ENCODE measurements around the gene HSD3B7. TPM values are rescaled to one million over a fixed set of nuclear protein-coding genes. Genes with fewer than 3 reads are reported as not detected.
"Not testable (repeated sequence)": the region's sequence is repeated elsewhere in the genome, so short reads cannot be mapped to it uniquely, and the experiment has no call there.

The HSD3B7 gene
- total RNA-seq, 2 experiments from 2014 or later, result 2.4 to 3.3 TPM

DNA sequence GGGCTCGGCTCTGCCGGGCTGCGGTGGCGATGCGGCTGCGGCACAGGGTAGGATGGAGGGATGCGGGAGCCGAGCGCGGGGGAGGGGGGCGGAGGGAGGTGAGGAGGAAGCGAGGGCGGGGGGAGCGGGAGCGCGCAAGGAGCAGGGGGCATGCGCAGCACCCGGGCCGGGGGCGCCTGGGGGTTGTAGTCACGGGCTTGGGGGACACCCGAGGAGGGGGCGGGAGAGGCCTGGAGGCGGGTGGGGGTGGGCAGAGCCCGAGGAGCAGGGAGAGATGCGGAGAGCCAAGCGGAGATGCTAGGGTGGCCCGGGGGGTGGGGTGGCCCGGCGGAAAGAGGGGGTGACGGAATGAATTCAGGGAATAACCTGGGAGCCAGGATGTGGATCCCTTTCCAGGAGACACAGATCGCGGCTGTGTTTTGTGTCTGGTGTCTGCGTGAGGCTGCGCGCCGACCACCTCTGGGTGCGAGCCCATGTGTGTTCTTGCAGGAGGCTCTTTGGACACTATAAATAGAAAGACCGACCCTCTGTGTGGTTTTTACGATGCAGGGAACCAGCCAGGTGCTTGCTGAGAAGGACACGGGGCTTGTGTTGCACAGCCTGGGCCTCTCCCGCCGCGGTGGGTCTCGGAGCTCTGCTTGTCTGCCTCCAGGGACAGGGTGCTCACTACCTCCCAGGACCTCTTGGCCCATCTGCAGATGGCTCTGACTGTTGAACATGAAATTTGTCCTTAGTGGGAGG, 25.7 kb downstream of the HSD3B7 start, which contains the start of gene STX1B:
Gene STX1B, minus strand, starts transcription at position 54 of the 741 bp plus-strand sequence. CDS start 242 bp downstream, outside the sequence.
- Histone ChIP-seq H2AFZ (ENCODE audit: low read length) (no peak within 1 kb of the TSS), H3K4me3 (ENCODE audit: low read depth, low read length, poor library complexity, severe bottlenecking) (no peak within 1 kb of the TSS), H3K36me3 (ENCODE audit: insufficient read depth, low read length) (no peaks in the 10 kb centered on the region), H3K79me2 (ENCODE audit: insufficient read depth, low read depth, low read length) (no peaks in the 10 kb centered on the region), H3K4me2 (ENCODE audit: low read length) (no peak within 1 kb of the TSS), H3K27ac (ENCODE audit: low read depth, low read length, poor library complexity, severe bottlenecking) (no peak within 1 kb of the TSS), H4K20me1 (ENCODE audit: insufficient read depth, low read length) (no peaks in the 10 kb centered on the region), H3K9me3 (ENCODE audit: low read length) (no peaks in the 10 kb centered on the region), H3K9me2 (ENCODE audit: insufficient read depth, low read length) (no peaks in the 10 kb centered on the region), H3K4me1 (ENCODE audit: insufficient read depth, low read length, poor library complexity, severe bottlenecking) (no peaks in the 10 kb centered on the region)
- CTCF ChIA-PET (ENCODE audit: unreplicated experiment), result no interaction called here
- DNase-seq (ENCODE audit: low spot score), result no peak
- POLR2A ChIA-PET, result no interaction called here
- no TSS peak for BruUV-seq (replicated peaks)
- intact Hi-C loops (cut with micrococcal nuclease; ENCODE audit: unreplicated experiment), result no loop called here
- TF ChIP-seq EZH2phosphoT487 (IDR thresholded peaks at IDR 0.05; ENCODE audit: borderline replicate concordance, low read depth, low read length), result no peak
- TF ChIP-seq, protein P1, sequence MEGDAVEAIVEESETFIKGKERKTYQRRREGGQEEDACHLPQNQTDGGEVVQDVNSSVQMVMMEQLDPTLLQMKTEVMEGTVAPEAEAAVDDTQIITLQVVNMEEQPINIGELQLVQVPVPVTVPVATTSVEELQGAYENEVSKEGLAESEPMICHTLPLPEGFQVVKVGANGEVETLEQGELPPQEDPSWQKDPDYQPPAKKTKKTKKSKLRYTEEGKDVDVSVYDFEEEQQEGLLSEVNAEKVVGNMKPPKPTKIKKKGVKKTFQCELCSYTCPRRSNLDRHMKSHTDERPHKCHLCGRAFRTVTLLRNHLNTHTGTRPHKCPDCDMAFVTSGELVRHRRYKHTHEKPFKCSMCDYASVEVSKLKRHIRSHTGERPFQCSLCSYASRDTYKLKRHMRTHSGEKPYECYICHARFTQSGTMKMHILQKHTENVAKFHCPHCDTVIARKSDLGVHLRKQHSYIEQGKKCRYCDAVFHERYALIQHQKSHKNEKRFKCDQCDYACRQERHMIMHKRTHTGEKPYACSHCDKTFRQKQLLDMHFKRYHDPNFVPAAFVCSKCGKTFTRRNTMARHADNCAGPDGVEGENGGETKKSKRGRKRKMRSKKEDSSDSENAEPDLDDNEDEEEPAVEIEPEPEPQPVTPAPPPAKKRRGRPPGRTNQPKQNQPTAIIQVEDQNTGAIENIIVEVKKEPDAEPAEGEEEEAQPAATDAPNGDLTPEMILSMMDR (conservative IDR thresholded peaks at IDR 0.05; ENCODE audit: low read length), result no peak

DNA sequence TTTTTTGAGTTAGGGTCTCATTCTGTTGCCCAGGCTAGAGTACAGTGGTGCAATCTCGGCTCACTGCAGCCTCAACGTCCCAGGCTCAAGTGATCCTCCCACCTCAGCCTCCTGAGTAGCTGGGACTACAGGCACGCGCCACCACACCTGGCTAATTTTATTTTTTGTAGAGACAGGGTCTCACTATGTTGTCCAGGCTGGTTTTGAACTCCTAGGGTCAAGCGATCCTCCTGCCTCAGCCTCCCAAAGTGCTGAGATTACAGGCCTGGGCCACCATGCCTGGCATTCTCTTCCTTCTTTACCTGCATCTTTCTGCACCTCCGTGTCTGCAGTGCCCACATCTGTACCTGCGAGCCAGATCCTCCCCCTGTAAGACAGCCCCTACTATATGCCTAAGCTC, 26.8 kb downstream of the HSD3B7 start:
- POLR2A ChIA-PET; BruUV-seq (replicated peaks): not testable (repeated sequence)

DNA sequence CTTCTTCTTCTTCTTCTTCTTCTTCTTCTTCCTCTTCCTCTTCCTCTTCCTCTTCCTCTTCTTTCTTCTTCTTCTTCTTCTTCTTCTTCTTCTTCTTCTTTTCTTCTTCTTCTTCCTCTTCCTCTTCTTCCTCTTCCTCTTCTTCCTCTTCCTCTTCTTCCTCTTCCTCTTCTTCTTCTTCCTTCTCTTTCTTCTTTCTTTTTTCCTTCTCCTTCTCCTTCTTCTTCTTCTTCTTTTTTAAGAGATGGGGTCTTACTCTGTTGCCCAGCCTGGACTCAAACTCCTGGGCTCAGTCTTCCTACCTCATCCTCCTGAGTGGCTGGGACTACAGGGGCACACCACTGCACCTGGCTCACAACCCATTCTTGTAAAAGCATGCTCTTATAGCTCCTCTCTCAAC, 28.3 kb downstream of the HSD3B7 start:
- H3K9me2 ChIP-seq (ENCODE audit: insufficient read depth, low read length); BruUV-seq (replicated peaks); H3K36me3 ChIP-seq (ENCODE audit: insufficient read depth, low read length); H3K4me2 ChIP-seq (ENCODE audit: low read length); H3K27ac ChIP-seq (ENCODE audit: low read depth, low read length, poor library complexity, severe bottlenecking); H3K4me3 ChIP-seq (ENCODE audit: low read depth, low read length, poor library complexity, severe bottlenecking); intact Hi-C loops (cut with micrococcal nuclease; ENCODE audit: unreplicated experiment); H3K9me3 ChIP-seq (ENCODE audit: low read length); CTCF ChIA-PET (ENCODE audit: unreplicated experiment); H2AFZ ChIP-seq (ENCODE audit: low read length); H3K4me1 ChIP-seq (ENCODE audit: insufficient read depth, low read length, poor library complexity, severe bottlenecking); H4K20me1 ChIP-seq (ENCODE audit: insufficient read depth, low read length); DNase-seq (ENCODE audit: low spot score); H3K79me2 ChIP-seq (ENCODE audit: insufficient read depth, low read depth, low read length): not testable (repeated sequence)
- POLR2A ChIA-PET, result interaction anchor here (1.1 kb wide), 1 partner anchor 267 kb away, joined by 3 read pairs; no protein-coding TSS in a partner anchor

More for the DNA sequence above, 26.8 kb downstream of the HSD3B7 start:
- H4K20me1 ChIP-seq (ENCODE audit: insufficient read depth, low read length); H2AFZ ChIP-seq (ENCODE audit: low read length); H3K9me3 ChIP-seq (ENCODE audit: low read length); H3K27ac ChIP-seq (ENCODE audit: low read depth, low read length, poor library complexity, severe bottlenecking); H3K9me2 ChIP-seq (ENCODE audit: insufficient read depth, low read length); H3K4me2 ChIP-seq (ENCODE audit: low read length); H3K36me3 ChIP-seq (ENCODE audit: insufficient read depth, low read length); H3K4me1 ChIP-seq (ENCODE audit: insufficient read depth, low read length, poor library complexity, severe bottlenecking); intact Hi-C loops (cut with micrococcal nuclease; ENCODE audit: unreplicated experiment); CTCF ChIA-PET (ENCODE audit: unreplicated experiment); H3K79me2 ChIP-seq (ENCODE audit: insufficient read depth, low read depth, low read length); H3K4me3 ChIP-seq (ENCODE audit: low read depth, low read length, poor library complexity, severe bottlenecking); DNase-seq (ENCODE audit: low spot score): not testable (repeated sequence)

Measured in OCI-LY7 (cell line).